ENCODE results near the gene PTPRD.

PTPRD gene

GRCh38 chr9:9774471-9774870 is 838.3 kb downstream of the PTPRD start:
- no peak for TF ChIP-seq CTCF (IDR thresholded peaks at IDR 0.05; ENCODE audit: low read depth, low read length, missing control alignments)
- H3K4me3 ChIP-seq (ENCODE audit: low read depth, low read length): no peak overlapping the region
- in situ Hi-C loops (cut with HindIII; ENCODE audit: low sequenced_read_pairs): no loop called here
- no peak for DNase-seq (ENCODE audit: low read depth)

- in situ Hi-C loops (cut with HindIII; ENCODE audit: low sequenced_read_pairs): no loop called here
- DNase-seq (ENCODE audit: low read depth): no peak
- TF ChIP-seq CTCF (IDR thresholded peaks at IDR 0.05; ENCODE audit: low read depth, low read length, missing control alignments): no peak
- no peak overlapping the region for H3K4me3 ChIP-seq (ENCODE audit: low read depth, low read length)
Observed at GRCh38 chr9:9771314-9771713, 841.5 kb downstream of the PTPRD start.

DNA sequence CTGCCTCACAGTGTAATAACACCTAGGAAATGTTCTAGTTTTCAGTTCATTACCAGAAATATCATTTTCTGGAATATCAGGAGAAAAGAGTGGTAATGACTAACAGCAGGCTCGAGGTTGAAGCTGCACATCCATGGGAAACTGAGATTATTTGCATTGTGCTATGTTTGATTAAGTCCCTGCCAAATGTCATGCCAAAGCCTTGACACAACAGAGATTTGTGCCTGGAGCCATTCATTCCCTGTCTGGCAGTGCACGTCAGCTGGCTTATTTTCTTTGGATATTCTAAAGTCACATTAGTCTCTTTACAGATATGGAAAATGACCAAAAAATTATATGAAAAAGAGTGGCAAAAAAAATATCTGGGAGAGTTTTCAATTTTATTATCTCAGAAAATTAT is 848.0 kb downstream of the PTPRD start:
- DNase-seq (ENCODE audit: low read depth): no peak
- H3K4me3 ChIP-seq (ENCODE audit: low read depth, low read length): no peak overlapping the region
- in situ Hi-C loops (cut with HindIII; ENCODE audit: low sequenced_read_pairs): no loop called here
- TF ChIP-seq CTCF (IDR thresholded peaks at IDR 0.05; ENCODE audit: low read depth, low read length, missing control alignments): no peak

DNA sequence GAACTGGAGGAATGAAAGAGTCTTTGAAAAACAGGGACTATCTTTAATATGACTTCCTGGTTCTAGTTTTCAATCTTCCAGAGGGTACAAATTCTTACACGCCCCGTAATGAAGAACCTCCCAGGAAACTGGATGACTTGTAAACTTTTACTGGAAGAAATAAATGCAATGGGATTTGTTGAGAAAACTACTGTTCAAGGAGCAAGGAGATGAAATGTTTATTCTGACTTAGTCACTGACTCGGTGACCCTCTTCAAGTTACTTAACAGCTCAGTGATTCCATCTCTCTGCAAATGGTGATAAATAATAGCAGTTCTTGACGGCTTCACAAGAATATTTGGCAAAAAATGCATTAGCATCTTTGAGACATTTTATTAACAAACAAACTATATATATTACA is 858.6 kb downstream of the PTPRD start:
- DNase-seq (ENCODE audit: low read depth): no peak
- TF ChIP-seq CTCF (IDR thresholded peaks at IDR 0.05; ENCODE audit: low read depth, low read length, missing control alignments): no peak
- H3K4me3 ChIP-seq (ENCODE audit: low read depth, low read length): no peak overlapping the region
- in situ Hi-C loops (cut with HindIII; ENCODE audit: low sequenced_read_pairs): no loop called here

GRCh38 chr9:9753266-9753665 is 859.5 kb downstream of the PTPRD start:
- no peak for TF ChIP-seq CTCF (IDR thresholded peaks at IDR 0.05; ENCODE audit: low read depth, low read length, missing control alignments)
- H3K4me3 ChIP-seq (ENCODE audit: low read depth, low read length): no peak overlapping the region
- in situ Hi-C loops (cut with HindIII; ENCODE audit: low sequenced_read_pairs): no loop called here
- DNase-seq (ENCODE audit: low read depth): no peak

DNA sequence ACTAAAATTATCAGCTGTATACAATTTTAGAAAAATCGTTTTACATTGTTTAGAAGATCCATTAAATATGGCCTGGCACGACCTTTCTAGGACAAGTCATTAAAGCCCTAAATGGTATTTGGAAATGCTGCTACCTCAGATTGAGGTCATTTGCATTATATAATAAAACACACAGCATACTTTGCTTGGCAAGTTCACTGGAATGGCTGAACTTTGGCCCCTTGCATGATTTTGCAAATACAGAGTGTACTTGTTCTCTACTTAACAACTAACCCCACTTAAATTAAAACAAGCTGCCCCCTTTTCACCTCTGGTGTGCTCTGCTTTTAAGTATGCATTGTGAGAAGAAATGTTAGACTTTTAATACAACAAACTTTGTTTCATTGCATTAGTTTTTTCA is 860.1 kb downstream of the PTPRD start:
- no peak for TF ChIP-seq CTCF (IDR thresholded peaks at IDR 0.05; ENCODE audit: low read depth, low read length, missing control alignments)
- no peak for DNase-seq (ENCODE audit: low read depth)
- H3K4me3 ChIP-seq (ENCODE audit: low read depth, low read length): no peak overlapping the region
- in situ Hi-C loops (cut with HindIII; ENCODE audit: low sequenced_read_pairs): no loop called here

DNA sequence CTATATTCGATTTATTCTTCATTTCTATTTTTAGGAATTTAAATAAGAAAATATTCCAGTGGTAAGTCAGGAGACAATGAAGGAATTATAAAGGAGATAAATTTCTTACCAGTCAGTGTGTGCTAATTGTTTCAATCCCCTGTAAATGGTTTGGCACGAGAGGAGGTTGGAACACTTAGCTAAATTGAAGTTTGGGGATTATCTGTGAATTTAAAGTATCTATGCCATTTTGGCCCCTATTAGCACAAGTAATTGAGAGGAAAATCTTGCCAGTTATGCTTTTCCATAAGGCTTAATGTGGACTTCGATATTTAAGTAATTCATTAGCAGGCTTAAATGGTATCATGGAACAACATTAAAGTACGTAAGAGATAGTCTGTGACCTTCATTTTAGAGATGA is 860.8 kb downstream of the PTPRD start:
- no peak for TF ChIP-seq CTCF (IDR thresholded peaks at IDR 0.05; ENCODE audit: low read depth, low read length, missing control alignments)
- DNase-seq (ENCODE audit: low read depth): no peak
- no peak overlapping the region for H3K4me3 ChIP-seq (ENCODE audit: low read depth, low read length)
- in situ Hi-C loops (cut with HindIII; ENCODE audit: low sequenced_read_pairs): no loop called here
